OCI-LY3 (cell line): ENCODE measurements around the gene FBXW9.
"Not testable (repeated sequence)": the region's sequence is repeated elsewhere in the genome, so short reads cannot be mapped to it uniquely, and the experiment has no call there.

ENCODE experiments used
- H2AFZ ChIP-seq: fragments of 200-600, 300-600 bp; shearing (Covaris generic); 2 replicates; pipeline ENCODE4 v1.6.0; 2014; ENCODE audit warnings: antibody characterized with exemption, low read depth, low read length
- H3K27ac ChIP-seq: fragments of 200-600, 300-600 bp; sonication (generic); 2 replicates; pipeline ENCODE4 v1.5.1; 2014; ENCODE audit warnings: mild to moderate bottlenecking, low read length, moderate library complexity, mixed read lengths
- H3K27me3 ChIP-seq: fragments of 200-600, 300-600 bp; sonication (generic); 2 replicates; pipeline ENCODE4 v1.6.1; 2014; ENCODE audit warnings: low read depth, low read length, mixed read lengths
- H3K36me3 ChIP-seq: fragments of 200-600, 300-600 bp; sonication (generic); replicated peaks from 2 replicates; pipeline ENCODE3; 2014; ENCODE audit warnings: low read depth, low read length, mixed read lengths
- H3K4me1 ChIP-seq: fragments of 300-600, 200-600 bp; sonication (generic); 2 replicates; pipeline ENCODE4 v1.6.1; 2014; ENCODE audit warnings: low read length, mixed read lengths
- H3K4me2 ChIP-seq: fragments of 200-600, 300-600 bp; sonication (generic); 2 replicates; pipeline ENCODE4 v1.6.1; 2014; ENCODE audit warnings: low read length, mixed read lengths
- H3K4me3 ChIP-seq: fragments of 300-600, 200-600 bp; sonication (generic); 2 replicates; pipeline ENCODE4 v1.5.1; 2014; ENCODE audit warnings: antibody characterized with exemption, mild to moderate bottlenecking, low read length, moderate library complexity
- H3K79me2 ChIP-seq: fragments of 300-600, 200-600 bp; shearing (Covaris generic); 2 replicates; pipeline ENCODE4 v1.6.1; 2014; ENCODE audit warnings: mild to moderate bottlenecking, low read length, mixed read lengths
- H3K9ac ChIP-seq: fragments of 300-600, 200-600 bp; shearing (Covaris generic); 2 replicates; pipeline ENCODE4 v1.6.0; 2014; ENCODE audit warnings: mild to moderate bottlenecking, low read length, moderate library complexity
- H3K9me3 ChIP-seq: fragments of 200-600, 300-600 bp; shearing (Covaris generic); 2 replicates; pipeline ENCODE4 v1.6.1; 2014; ENCODE audit warnings: low read length, mixed read lengths; ENCODE audit not compliant: insufficient read depth
- H4K20me1 ChIP-seq: fragments of 200-600, 300-600 bp; sonication (generic); 2 replicates; pipeline ENCODE4 v1.6.1; 2016; ENCODE audit warnings: low read length, mixed read lengths; ENCODE audit not compliant: insufficient read depth
- CTCF ChIP-seq: fragments of 200-600, 300-600 bp; sonication (generic); IDR thresholded peaks from 2 replicates; pipeline ENCODE4 v1.5.1; 2014; ENCODE audit warnings: antibody characterized with exemption, low read length, low read depth
- EZH2phosphoT487 ChIP-seq: fragments of 200-600 bp; shearing (Covaris generic); IDR thresholded peaks from 2 replicates; pipeline ENCODE4 v1.6.1; 2018; ENCODE audit warnings: antibody characterized with exemption, mixed run types, low read depth

The FBXW9 gene

DNA sequence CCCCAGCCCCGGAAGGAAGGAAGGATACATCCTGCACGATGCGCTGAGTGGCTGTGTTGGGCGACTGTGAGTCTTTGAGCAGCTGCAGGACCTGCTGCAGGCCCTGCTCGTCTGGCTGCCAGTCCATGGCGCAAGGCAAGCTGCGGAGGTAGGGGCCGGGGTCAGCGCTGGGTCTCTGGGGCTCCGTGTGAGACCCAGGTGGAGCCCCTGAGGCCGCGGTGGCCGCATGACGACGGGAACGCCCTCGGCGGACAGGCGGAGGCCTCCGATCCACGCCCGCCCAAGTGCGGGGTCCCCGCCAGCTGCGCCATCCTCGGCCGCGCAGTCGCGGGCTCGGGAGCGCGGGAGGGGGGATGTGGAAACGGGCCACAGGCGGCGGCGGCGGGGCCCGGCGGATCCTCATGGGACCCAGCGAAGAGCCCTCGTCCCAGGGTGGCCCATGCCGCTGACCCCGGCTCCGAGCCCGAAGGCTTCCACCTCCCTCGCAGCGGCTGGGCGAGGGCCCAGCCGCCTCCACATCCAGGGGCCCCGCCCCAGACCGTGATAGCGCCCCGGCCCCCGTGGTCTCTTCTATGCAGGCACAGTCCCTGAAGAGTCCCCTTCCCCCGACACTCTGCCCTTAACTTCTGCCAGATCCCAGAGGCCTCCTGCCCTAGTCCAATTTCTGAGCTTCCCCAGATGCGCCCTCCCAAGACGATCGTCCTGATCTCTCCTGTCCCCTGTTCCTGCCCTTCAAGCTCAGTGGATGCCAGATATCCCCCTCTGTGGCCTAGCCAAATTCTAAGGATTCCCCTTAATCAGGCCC lies 24.6 kb upstream of the FBXW9 start:
- Histone ChIP-seq H3K9ac (peak overlapping the region; percentile 97), H3K4me1 (peaks cover 14% of the 10 kb centered on the region), H3K4me2 (peak overlapping the region; percentile 94), H3K9me3 (no peaks in the 10 kb centered on the region), H3K27me3 (no peaks in the 10 kb centered on the region), H3K79me2 (peaks cover 81% of the 10 kb centered on the region), H2AFZ (no peak overlapping the region), H3K27ac (peak overlapping the region; percentile 69), H3K4me3 (peak overlapping the region; percentile 92), H3K36me3 (peaks cover 29% of the 10 kb centered on the region), H4K20me1 (peaks cover 7% of the 10 kb centered on the region; the same call in 1 of the 2 replicates)
- TF ChIP-seq CTCF: no peak

- Histone ChIP-seq H4K20me1 (peaks cover 10% of the 10 kb centered on the region; the same call in 1 of the 2 replicates), H3K9me3 (no peaks in the 10 kb centered on the region), H2AFZ (no peak overlapping the region), H3K9ac (no peak overlapping the region), H3K36me3 (peaks cover 35% of the 10 kb centered on the region), H3K27me3 (no peaks in the 10 kb centered on the region), H3K79me2 (peaks cover 89% of the 10 kb centered on the region), H3K4me1 (peaks cover 14% of the 10 kb centered on the region), H3K4me3 (no peak overlapping the region), H3K27ac (no peak overlapping the region), H3K4me2 (no peak overlapping the region)
- TF ChIP-seq EZH2phosphoT487: no peak
- no peak for TF ChIP-seq CTCF
Observed at GRCh38 chr19:12720296-12720695, 23.9 kb upstream of the FBXW9 start.

GRCh38 chr19:12715929-12716328 lies 19.5 kb upstream of the FBXW9 start:
- Histone ChIP-seq H3K79me2 (peaks cover 73% of the 10 kb centered on the region), H3K27me3 (no peaks in the 10 kb centered on the region), H3K4me2 (no peak overlapping the region), H3K4me1 (peaks cover 3% of the 10 kb centered on the region; the same call in 1 of the 2 replicates), H2AFZ (no peak overlapping the region), H3K4me3 (no peak overlapping the region), H3K27ac (no peak overlapping the region), H3K9ac (no peak overlapping the region), H4K20me1 (0 out of 2 replicates have a peak, but pooled peaks cover 3% of the 10 kb centered on the region), H3K36me3 (peaks cover 58% of the 10 kb centered on the region), H3K9me3 (no peaks in the 10 kb centered on the region)
- TF ChIP-seq CTCF: no peak
- no peak for TF ChIP-seq EZH2phosphoT487

DNA sequence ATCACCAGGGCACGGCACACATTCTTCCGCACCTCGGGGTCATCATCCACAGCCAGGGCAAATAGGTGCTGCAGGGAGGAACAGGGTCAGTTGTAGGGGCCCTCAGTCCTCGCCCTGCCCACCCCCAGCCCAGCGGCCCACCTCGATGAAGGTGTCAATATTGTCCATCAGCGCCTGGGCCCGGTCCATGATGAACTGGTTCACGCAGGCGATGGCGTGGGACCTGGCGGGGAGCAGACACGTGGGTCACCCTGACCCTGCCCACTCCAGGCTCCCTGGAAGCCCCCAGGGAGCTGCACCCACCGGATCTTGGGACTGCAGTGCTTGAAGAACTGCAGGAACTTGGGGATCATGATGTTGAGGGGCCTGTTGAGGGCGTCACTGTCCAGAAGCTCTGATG lies 18.7 kb upstream of the FBXW9 start:
- H3K4me3 ChIP-seq: no peak overlapping the region
- peaks cover 67% of the 10 kb centered on the region for H3K79me2 ChIP-seq
- no peak overlapping the region for H3K9ac ChIP-seq
- H3K27me3 ChIP-seq: no peaks in the 10 kb centered on the region
- H2AFZ ChIP-seq: no peak overlapping the region
- H4K20me1 ChIP-seq: 0 out of 2 replicates have a peak, but pooled peaks cover 3% of the 10 kb centered on the region
- H3K36me3 ChIP-seq: peaks cover 58% of the 10 kb centered on the region
- H3K4me2 ChIP-seq: no peak overlapping the region
- TF ChIP-seq EZH2phosphoT487 (no peak), CTCF (no peak)
- no peaks in the 10 kb centered on the region for H3K9me3 ChIP-seq
- H3K4me1 ChIP-seq: no peaks in the 10 kb centered on the region
- no peak overlapping the region for H3K27ac ChIP-seq

DNA sequence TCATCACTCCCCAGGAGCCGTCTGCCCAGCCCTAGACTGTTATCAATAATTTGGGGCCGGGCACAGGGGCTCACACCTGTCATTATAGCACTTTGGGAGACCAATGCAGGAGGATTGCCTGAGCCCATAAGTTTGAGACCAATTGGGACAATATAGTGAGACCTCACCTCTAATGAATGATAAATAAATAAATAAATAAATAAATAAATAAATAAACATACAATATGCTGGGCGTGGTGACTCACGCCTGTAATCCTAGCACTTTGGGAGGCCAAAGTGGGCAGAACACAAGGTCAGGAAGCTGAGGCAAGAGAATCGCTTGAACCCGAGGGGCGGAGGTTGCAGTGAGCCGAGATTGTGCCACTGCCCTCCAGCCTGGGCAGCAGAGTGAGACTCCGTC lies 16.9 kb upstream of the FBXW9 start:
- not testable (repeated sequence) for H3K4me2 ChIP-seq, H3K27ac ChIP-seq, H3K4me1 ChIP-seq, H4K20me1 ChIP-seq, H2AFZ ChIP-seq, H3K9me3 ChIP-seq, H3K9ac ChIP-seq, H3K27me3 ChIP-seq, H3K4me3 ChIP-seq
- Histone ChIP-seq H3K36me3 (peaks cover 58% of the 10 kb centered on the region), H3K79me2 (peaks cover 50% of the 10 kb centered on the region)

DNA sequence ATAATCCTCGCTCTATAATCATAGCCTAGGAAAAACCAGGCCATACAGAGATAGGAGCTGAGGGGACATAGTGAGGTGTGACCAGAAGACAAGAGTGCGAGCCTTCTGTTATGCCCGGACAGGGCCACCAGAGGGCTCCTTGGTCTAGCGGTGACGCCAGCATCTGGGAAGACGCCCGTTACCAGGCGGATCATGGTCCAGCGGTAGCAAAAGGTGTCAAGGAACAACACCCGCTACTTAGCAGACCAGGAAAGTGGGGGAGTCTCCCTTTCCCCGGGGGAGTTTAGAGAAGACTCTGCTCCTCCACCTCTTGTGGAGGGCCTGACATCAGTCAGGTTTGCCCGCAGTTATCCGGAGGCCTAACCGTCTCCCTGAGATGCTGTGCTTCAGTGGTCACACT lies 15.6 kb upstream of the FBXW9 start:
- H3K27me3 ChIP-seq, H3K9ac ChIP-seq, H2AFZ ChIP-seq, H3K4me3 ChIP-seq, H3K9me3 ChIP-seq, H3K4me1 ChIP-seq, H3K27ac ChIP-seq, H4K20me1 ChIP-seq, H3K4me2 ChIP-seq: not testable (repeated sequence)
- Histone ChIP-seq H3K36me3 (peaks cover 53% of the 10 kb centered on the region), H3K79me2 (peaks cover 38% of the 10 kb centered on the region)
